Loucy (cell line): ENCODE results near the gene GPC5.

Experiments used
- H2AFZ ChIP-seq: fragments of 200-600 bp; sonication (generic); 2 replicates; pipeline ENCODE4 v1.6.0; 2016; ENCODE audit warnings: antibody characterized with exemption, mild to moderate bottlenecking, low read length, moderate library complexity
- H3F3A ChIP-seq: fragments of 200-600 bp; 2 replicates; pipeline ENCODE4 v1.6.0; 2016; ENCODE audit warnings: antibody characterized with exemption, low read depth, mild to moderate bottlenecking
- H3K27me3 ChIP-seq: fragments of 200-600 bp; sonication (generic); 2 replicates; pipeline ENCODE4 v1.6.1; 2014; ENCODE audit warnings: low read length, mild to moderate bottlenecking; ENCODE audit not compliant: insufficient read depth, poor library complexity, severe bottlenecking
- H3K36me3 ChIP-seq: fragments of 200-600 bp; sonication (generic); 2 replicates; pipeline ENCODE4 v1.6.1; 2016; ENCODE audit warnings: low read length; ENCODE audit not compliant: insufficient read depth
- H3K4me1 ChIP-seq: fragments of 200-600 bp; sonication (generic); 2 replicates; pipeline ENCODE4 v1.5.1; 2014; ENCODE audit warnings: low read length, mild to moderate bottlenecking; ENCODE audit not compliant: insufficient read depth, poor library complexity, severe bottlenecking
- H3K4me2 ChIP-seq: fragments of 200-600 bp; sonication (generic); 2 replicates; pipeline ENCODE4 v1.6.0; 2014; ENCODE audit warnings: antibody characterized with exemption, low read length, low read depth, mild to moderate bottlenecking; ENCODE audit not compliant: poor library complexity, severe bottlenecking
- H3K4me3 ChIP-seq: fragments of 200-600 bp; sonication (generic); 2 replicates; pipeline ENCODE4 v1.5.1; 2014; ENCODE audit warnings: low read length, mild to moderate bottlenecking, mixed read lengths; ENCODE audit not compliant: poor library complexity, severe bottlenecking
- H3K79me2 ChIP-seq: fragments of 200-600 bp; sonication (generic); 2 replicates; pipeline ENCODE4 v1.6.1; 2014; ENCODE audit warnings: low read length; ENCODE audit not compliant: insufficient read depth
- H3K9ac ChIP-seq: fragments of 200-600 bp; sonication (generic); 2 replicates; pipeline ENCODE4 v1.6.0; 2014; ENCODE audit warnings: mild to moderate bottlenecking, low read depth, low read length, moderate library complexity; ENCODE audit not compliant: poor library complexity, severe bottlenecking
- H3K9me2 ChIP-seq: fragments of 200-600 bp; sonication (generic); replicated peaks from 2 replicates; pipeline ENCODE4 v1.6.1; 2016; ENCODE audit warnings: low read depth, low read length, mixed read lengths
- H3K9me3 ChIP-seq: fragments of 200-600 bp; sonication (generic); 2 replicates; pipeline ENCODE4 v1.6.1; 2014; ENCODE audit warnings: mild to moderate bottlenecking, antibody characterized with exemption, low read length, low read depth; ENCODE audit not compliant: insufficient read depth
- H4K20me1 ChIP-seq: fragments of 200-600 bp; sonication (generic); 2 replicates; pipeline ENCODE4 v1.6.0; 2014; ENCODE audit warnings: antibody characterized with exemption, low read length, mild to moderate bottlenecking; ENCODE audit not compliant: insufficient read depth, poor library complexity, severe bottlenecking
- EZH2phosphoT487 ChIP-seq: fragments of 200-600 bp; IDR thresholded peaks from 2 replicates; pipeline ENCODE4 v1.6.1; 2018; ENCODE audit warnings: antibody characterized with exemption, mild to moderate bottlenecking, moderate library complexity, borderline replicate concordance
- TF ChIP-seq, protein P1 (sequence below): fragments of 200-600 bp; sonication (generic); conservative IDR thresholded peaks from 2 replicates; pipeline ENCODE4 v1.5.1; 2014; ENCODE audit warnings: mild to moderate bottlenecking, antibody characterized with exemption, low read length

GPC5 gene

DNA sequence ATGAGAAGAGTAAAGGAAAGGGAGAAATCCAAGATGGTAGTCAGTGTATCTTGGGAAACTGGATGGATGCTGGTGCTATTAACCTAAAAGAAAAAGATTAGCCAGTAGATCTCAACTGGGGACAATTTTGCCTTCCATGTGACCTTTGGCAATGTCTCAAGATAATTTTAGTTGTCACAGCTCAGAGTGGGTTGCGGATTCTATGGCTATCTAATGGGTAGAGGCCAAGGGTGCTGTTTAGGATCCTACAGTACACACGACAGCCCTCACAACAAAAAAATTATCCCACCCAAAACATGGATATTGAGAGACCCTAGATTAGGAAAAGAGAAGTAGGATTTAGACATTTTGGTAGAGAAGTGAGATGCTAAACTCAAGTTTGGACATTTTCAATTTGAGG, 258.9 kb downstream of the GPC5 start:
- no peaks in the 10 kb centered on the region for H3F3A ChIP-seq
- no peaks in the 10 kb centered on the region for H3K9me2 ChIP-seq
- no peaks in the 10 kb centered on the region for H3K27me3 ChIP-seq
- no peaks in the 10 kb centered on the region for H3K4me1 ChIP-seq
- no peaks in the 10 kb centered on the region for H3K9me3 ChIP-seq
- TF ChIP-seq EZH2phosphoT487, result no peak
- TF ChIP-seq, protein P1, sequence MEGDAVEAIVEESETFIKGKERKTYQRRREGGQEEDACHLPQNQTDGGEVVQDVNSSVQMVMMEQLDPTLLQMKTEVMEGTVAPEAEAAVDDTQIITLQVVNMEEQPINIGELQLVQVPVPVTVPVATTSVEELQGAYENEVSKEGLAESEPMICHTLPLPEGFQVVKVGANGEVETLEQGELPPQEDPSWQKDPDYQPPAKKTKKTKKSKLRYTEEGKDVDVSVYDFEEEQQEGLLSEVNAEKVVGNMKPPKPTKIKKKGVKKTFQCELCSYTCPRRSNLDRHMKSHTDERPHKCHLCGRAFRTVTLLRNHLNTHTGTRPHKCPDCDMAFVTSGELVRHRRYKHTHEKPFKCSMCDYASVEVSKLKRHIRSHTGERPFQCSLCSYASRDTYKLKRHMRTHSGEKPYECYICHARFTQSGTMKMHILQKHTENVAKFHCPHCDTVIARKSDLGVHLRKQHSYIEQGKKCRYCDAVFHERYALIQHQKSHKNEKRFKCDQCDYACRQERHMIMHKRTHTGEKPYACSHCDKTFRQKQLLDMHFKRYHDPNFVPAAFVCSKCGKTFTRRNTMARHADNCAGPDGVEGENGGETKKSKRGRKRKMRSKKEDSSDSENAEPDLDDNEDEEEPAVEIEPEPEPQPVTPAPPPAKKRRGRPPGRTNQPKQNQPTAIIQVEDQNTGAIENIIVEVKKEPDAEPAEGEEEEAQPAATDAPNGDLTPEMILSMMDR, result no peak
- no peaks in the 10 kb centered on the region for H3K79me2 ChIP-seq
- no peaks in the 10 kb centered on the region for H4K20me1 ChIP-seq
- no peak overlapping the region for H2AFZ ChIP-seq
- H3K36me3 ChIP-seq, result no peaks in the 10 kb centered on the region
- no peak overlapping the region for H3K4me3 ChIP-seq
- no peak overlapping the region for H3K9ac ChIP-seq
- no peak overlapping the region for H3K4me2 ChIP-seq

DNA sequence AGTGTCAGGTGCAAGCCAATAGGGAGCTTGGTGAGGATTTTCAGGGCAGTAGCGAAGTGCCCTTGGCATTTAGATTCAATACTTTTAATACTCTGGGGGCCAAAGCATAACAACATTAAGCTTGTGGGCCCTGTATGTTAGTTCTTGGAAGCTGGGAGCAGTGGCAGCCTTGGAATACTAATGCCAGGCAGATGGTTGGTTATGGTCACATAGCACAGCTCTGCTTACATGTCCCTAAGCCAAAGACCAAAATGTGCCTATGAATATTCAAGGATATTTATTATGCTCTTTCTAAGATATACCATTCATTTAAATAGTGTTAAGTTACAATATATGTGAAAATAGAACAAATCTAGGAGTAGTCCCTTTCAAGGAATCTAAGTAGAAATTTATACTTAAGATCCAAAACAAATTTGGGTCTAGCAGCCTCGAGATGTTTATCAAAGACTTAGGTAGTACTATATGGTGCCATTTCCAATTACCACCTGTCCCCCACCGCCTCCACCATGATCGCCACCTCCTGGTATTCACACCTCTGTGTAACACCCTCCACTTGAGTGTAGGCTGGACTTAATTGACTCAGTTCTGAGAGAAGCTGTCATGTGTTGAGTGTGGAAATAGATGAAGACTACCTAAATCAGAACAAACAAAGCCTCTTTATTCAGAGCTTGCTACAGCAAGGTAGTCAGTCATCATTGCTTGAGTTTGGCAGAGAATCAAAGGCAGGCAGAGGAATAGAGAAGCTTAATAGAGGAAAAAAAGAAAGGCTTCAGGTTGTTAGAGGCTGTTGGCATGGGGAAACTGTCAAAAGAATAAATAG, 261.0 kb downstream of the GPC5 start:
- H3K4me1 ChIP-seq, result no peaks in the 10 kb centered on the region
- H3K4me3 ChIP-seq, result no peak overlapping the region
- no peaks in the 10 kb centered on the region for H3K9me2 ChIP-seq
- H3K4me2 ChIP-seq, result no peak overlapping the region
- no peaks in the 10 kb centered on the region for H3F3A ChIP-seq
- no peaks in the 10 kb centered on the region for H3K36me3 ChIP-seq
- H4K20me1 ChIP-seq, result no peaks in the 10 kb centered on the region
- H3K27me3 ChIP-seq, result no peaks in the 10 kb centered on the region
- no peaks in the 10 kb centered on the region for H3K79me2 ChIP-seq
- no peaks in the 10 kb centered on the region for H3K9me3 ChIP-seq
- H3K9ac ChIP-seq, result no peak overlapping the region
- TF ChIP-seq, protein P1, result no peak
- TF ChIP-seq EZH2phosphoT487, result no peak
- H2AFZ ChIP-seq, result no peak overlapping the region

DNA sequence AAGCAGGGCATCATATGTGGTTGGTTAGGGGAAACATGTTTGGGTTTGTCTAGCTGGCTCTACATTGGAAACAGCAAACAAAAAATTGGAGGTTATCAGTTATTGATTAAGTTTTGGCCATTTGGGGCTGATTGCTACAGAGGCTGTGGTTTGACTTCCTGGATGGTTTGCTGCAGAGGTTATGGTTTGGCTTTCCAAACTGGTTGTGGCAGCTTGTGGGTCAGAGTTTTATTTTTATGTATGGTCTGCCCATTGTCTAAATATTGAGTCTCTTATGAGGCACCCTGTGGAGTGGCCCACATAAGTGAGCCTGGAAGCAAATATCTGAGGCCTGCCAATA, 261.6 kb downstream of the GPC5 start:
- Histone ChIP-seq H3K9me2 (no peaks in the 10 kb centered on the region), H3K9ac (no peak overlapping the region), H3K4me1 (no peaks in the 10 kb centered on the region), H2AFZ (no peak overlapping the region), H3F3A (no peaks in the 10 kb centered on the region), H3K79me2 (no peaks in the 10 kb centered on the region), H4K20me1 (no peaks in the 10 kb centered on the region), H3K4me3 (no peak overlapping the region), H3K9me3 (no peaks in the 10 kb centered on the region), H3K4me2 (no peak overlapping the region), H3K27me3 (no peaks in the 10 kb centered on the region), H3K36me3 (no peaks in the 10 kb centered on the region)
- TF ChIP-seq, protein P1, result no peak
- TF ChIP-seq EZH2phosphoT487, result no peak
